HG02571 (cell line): ENCODE data around the gene HOXD3.

Experiments used
- ATAC-seq: cut with Tn5 transposase; IDR thresholded peaks from one replicate; pipeline ENCODE4 v1.9.1; 2021; ENCODE audit warnings: mild to moderate bottlenecking, moderate library complexity; ENCODE audit not compliant: unreplicated experiment

HOXD3 gene

DNA sequence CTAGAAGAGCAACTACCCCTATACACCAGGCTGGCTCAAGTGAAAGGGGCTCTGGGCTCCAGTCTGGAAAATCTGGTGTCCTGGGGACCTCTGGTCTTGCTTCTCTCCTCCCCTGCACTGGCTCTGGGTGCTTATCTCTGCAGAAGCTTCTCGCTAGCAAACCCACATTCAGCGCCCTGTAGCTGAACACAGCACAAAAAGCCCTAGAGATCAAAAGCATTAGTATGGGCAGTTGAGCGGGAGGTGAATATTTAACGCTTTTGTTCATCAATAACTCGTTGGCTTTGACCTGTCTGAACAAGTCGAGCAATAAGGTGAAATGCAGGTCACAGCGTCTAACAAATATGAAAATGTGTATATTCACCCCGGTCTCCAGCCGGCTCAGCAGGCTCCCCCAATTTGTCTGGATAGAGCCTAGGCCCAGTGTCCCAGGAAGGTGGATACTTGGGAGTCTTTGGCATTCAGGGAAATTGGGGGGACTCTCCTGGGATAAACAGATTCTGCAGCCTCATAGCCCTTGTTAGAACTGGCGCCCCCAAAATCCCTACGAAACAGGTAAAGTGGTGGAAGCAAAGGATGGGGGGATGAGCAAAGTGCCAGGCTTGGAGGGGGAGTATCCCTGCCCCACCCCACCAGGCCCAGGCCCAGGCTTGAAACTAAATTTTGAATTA lies 8.2 kb upstream of the HOXD3 start:
- no peak for ATAC-seq

DNA sequence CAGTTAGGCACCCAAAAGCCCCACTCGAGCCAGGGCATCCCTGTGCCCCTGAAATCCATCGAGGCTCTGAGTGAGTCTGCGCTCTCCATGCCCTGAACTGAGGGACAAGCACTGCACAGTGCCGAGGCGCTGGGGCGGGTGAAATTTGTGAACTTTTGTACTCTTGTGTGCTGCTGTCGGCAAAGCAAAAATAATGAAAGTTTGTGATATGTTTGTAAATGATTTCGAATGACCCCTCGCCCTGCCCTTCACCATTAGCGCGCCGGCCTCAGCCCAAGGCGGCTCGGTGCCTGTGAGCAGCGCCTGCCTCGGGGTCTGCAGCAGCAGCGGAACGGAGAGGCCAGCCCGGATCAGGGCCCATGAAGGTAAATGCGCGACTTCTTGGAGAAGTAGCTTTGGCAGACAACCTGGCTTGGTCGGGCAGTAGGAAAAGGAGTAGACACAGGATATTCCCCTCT lies 7.6 kb upstream of the HOXD3 start:
- no peak for ATAC-seq

GRCh38 chr2:176149939-176150583 lies 7.0 kb upstream of the HOXD3 start:
- ATAC-seq: no peak

GRCh38 chr2:176150584-176151441 lies 6.3 kb upstream of the HOXD3 start:
- no peak for ATAC-seq

GRCh38 chr2:176151442-176152287 lies 5.4 kb upstream of the HOXD3 start, which contains the start of gene HOXD4:
HOXD4 (plus strand) TSS chr2:176151550; CDS start chr2:176151634, 84 bp downstream.
- no peak for ATAC-seq

DNA sequence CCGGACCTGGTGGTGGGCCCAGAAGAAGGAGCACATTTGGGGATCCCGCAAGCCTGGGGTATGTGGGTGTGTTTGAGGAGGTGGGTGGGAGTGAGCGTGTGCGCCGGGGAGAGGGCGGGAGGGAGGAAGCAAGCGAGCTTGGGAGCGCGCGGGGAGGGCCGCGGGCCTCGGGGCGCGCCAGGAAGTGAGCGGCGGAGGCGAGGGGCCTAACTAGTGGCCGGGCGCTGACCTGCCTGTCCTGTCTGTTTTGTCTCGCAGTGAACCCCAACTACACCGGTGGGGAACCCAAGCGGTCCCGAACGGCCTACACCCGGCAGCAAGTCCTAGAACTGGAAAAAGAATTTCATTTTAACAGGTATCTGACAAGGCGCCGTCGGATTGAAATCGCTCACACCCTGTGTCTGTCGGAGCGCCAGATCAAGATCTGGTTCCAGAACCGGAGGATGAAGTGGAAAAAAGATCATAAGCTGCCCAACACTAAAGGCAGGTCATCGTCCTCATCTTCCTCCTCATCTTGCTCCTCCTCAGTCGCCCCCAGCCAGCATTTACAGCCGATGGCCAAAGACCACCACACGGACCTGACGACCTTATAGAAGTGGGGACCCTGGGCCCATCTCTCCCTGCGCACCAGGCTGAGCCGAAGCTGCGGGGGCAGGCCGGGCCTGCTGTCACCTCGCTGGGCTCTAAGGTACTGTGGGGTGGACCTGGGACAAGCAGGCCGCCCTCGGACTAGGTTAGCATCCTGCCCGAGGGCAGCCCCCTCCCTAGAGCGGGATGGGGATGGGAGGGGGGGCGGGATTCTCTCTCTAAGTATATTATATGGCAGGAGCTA lies 4.5 kb upstream of the HOXD3 start:
- ATAC-seq: no peak

DNA sequence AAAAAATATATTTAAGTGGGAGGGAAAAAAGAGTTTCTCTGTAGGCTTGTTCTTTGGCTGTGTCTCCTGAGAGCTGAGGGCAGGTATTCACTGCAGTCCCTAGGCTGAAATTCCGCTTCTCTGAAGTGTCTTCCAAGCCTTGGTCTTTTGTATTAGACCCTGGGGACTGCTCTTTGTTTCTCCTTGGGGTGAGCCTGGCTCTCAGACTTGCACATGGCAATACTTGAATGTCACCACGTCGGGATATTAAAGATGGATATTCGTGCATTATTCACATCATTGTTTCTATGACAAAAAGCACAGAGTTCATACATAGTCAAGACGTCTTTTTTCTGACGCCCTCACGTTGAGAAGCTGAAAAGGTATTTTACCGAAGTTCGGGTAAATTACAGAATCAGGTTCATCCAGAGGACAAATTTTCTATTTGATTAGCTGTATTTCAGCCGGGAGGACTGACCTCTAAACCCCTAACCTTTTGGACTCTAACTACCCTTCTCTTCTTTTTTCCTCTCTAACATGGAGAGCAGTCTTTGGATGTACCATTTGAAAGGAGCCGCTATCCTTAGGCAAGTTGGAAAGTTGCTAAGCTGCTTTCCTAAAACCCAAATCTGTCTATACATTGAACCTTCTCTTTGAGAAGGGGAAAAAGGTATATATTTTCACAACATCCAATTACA lies 2.4 kb upstream of the HOXD3 start:
- no peak for ATAC-seq

GRCh38 chr2:176155356-176156044 lies 1.6 kb upstream of the HOXD3 start:
- ATAC-seq: no peak

DNA sequence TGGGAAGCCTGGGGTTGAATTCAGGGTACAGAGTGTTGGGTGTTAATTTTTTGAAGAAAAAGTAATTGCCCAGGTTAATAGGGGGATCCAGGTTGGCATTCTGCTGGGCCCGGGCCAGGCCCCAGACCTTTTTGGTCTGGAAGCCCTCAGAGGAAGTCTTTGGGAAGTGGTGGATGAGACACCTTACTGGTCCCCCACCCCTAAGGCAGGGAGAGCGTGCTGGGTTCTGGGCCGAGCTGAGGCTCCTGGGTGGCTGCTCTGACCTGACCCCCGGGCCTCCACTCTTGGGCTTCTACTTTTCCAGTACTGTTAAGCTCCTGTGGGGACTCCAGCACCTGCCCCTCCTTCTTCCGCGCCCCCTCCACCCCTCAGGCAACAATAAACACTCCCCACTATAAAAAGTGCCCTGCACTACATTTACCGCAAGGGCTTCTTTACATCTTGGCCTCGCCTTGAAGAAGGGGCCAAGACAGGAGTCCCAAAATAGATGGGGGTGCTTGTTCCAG lies 753 bp upstream of the HOXD3 start:
- no peak for ATAC-seq

GRCh38 chr2:176157499-176158185 lies 535 bp downstream of the HOXD3 start:
- no peak for ATAC-seq

DNA sequence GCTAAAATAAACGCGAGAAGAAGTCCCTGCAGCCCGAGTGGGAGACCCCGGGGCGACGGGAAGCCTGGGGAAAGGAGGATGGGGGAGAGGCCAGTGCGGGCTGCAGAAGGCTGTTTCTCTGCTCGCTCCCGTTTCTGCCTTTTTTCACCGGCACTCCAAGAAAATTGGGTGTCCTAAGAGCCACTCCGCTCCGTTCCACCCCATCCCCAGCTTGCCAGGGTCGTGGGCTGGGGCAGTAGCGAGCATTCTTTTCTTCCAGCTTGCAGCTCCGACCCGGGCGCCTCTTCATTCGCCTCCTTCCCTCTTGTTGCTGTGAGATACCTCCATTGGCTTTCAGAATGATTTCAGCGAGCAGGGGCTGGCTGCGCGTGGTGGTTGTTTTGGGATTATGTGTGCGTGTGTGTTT lies 1.1 kb downstream of the HOXD3 start:
- no peak for ATAC-seq

GRCh38 chr2:176158855-176159662 lies 2.0 kb downstream of the HOXD3 start:
- ATAC-seq: no peak

- no peak for ATAC-seq
Observed at GRCh38 chr2:176159663-176160250, 2.6 kb downstream of the HOXD3 start.

DNA sequence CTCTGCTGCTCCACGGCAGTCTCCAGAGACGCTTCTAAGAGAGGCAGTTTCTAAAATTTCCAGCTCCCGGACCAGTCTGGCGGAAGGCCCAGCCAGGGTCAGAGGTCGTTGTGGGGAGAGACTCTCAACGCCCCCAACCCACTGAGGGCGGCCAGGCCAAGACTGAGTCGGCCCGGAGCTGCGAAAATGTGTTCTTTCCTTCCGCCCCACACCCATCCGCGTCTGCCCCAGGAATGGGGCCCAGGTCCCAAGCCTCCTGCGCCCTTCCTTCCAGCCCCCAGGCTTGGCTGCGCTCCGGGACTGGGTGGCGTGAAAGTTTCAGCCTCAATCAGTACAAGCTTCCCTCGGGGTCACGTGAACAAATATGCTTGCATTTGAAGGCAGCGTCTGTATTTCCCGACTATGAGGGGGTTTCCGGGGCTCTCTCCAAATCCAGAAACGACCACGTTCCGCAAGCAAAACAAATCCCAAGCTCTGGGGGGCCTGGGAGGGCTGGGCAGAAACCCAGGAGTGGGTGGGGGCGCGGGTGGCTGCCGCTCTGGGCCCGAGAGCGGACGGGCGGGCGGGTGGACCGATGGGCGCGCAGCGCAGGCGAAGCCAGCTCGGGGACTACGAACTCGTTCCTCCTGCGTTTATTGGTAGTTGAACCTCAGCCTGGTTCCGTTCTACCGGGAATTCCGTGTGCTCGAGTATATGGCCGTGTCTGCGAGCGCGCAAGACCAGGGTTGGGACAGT lies 3.3 kb downstream of the HOXD3 start:
- ATAC-seq: no peak

DNA sequence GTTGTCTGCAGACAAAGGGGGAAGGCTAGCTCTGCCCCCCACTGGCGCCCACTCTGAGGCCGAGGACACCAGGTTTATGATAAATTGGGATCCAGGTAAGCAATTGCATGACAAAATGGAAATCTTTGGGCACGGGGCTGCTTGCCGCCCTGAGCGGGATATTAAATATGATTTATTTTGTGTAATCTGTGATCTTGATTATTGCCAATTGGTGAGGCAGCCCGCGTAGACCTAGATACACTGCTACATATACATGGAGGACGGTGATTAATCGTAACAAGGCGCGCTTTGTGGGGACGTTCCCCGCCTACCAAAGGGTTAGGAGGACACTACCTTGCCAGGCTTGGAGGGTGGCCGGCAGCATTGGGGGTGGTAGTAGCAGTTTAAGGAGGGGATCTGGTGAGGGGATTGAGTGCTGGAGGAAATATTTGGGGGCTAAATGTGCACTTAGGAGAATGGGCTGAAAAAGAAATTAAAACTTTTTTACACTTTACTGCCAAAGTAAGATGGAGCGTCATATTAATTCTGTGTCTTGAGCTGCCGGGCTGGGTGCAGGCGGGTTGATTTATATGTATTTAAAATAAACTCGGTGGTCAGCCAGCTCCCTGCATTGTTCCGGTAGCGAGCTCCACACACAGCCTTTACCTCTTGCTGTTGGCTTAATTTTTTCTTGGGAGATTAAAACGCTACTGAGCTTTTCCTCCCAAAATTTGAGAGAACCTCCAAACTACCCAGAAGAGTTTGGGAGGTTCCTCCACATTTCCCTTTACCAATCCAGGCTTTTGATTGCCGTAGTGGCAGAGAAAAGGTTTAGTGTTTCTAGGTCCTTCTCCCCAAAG lies 4.1 kb downstream of the HOXD3 start:
- no peak for ATAC-seq
